ENCODE measurements around the gene FSIP1. TPM values are rescaled to one million over a fixed set of nuclear protein-coding genes. Genes with fewer than 3 reads are reported as not detected.

The FSIP1 gene
- total and polyA plus RNA-seq, 9 of the 15 experiments (the other 6 are each of a cell fraction or from before 2014, with no cell fraction given), result 0.07 to 0.51 (median 0.29) TPM

- TF ChIP-seq RBM22 (IDR thresholded peaks at IDR 0.05; ENCODE audit: low read depth, low read length, poor library complexity, severe bottlenecking) (no peak), ZFPM2 (CRISPR knock-in tag; IDR thresholded peaks at IDR 0.05) (no peak), ZNF592 (IDR thresholded peaks at IDR 0.05) (no peak), NFIX (CRISPR knock-in tag; IDR thresholded peaks at IDR 0.05; ENCODE audit: low read depth) (no peak), CSDE1 (IDR thresholded peaks at IDR 0.05) (no peak), ZNF764 (CRISPR knock-in tag; IDR thresholded peaks at IDR 0.05; ENCODE audit: low read depth) (no peak), NFIC (IDR thresholded peaks at IDR 0.05) (peak; percentile 70), THAP7 (CRISPR knock-in tag; IDR thresholded peaks at IDR 0.05) (no peak), DEAF1 (CRISPR knock-in tag; IDR thresholded peaks at IDR 0.05) (no peak), ETV1 (tag; conservative IDR thresholded peaks at IDR 0.05; ENCODE audit: low read depth) (no peak), MAFG (tag; conservative IDR thresholded peaks at IDR 0.05) (0 out of 2 replicates have a peak, but pooled peaks have one; percentile 10), LCOR (CRISPR knock-in tag; IDR thresholded peaks at IDR 0.05) (no peak), SNAPC5 (CRISPR knock-in tag; IDR thresholded peaks at IDR 0.05) (no peak), MTF1 (CRISPR knock-in tag; IDR thresholded peaks at IDR 0.05; ENCODE audit: borderline replicate concordance) (no peak), KLF16 (IDR thresholded peaks at IDR 0.05) (no peak), TCFL5 (CRISPR knock-in tag; conservative IDR thresholded peaks at IDR 0.05) (no peak), ZNF174 (CRISPR knock-in tag; IDR thresholded peaks at IDR 0.05) (no peak), EP400 (IDR thresholded peaks at IDR 0.05) (no peak), ESRRB (CRISPR knock-in tag; IDR thresholded peaks at IDR 0.05; ENCODE audit: borderline replicate concordance) (no peak)
These were observed 706 bp downstream of the FSIP1 start (continued) for GRCh38 chr15:39781967-39782302.

All from K562 (cell line).